HepG2 (cell line): ENCODE data around the gene ZNF524. TPM values are rescaled to one million over a fixed set of nuclear protein-coding genes. Genes with fewer than 3 reads are reported as not detected.

Experiments used
- AGO2 ChIP-seq: fragments of 200-400 bp; formaldehyde crosslinking; optimal IDR thresholded peaks from 2 replicates; pipeline ENCODE3; 2017; ENCODE audit warnings: mild to moderate bottlenecking, low read depth, low read length, moderate library complexity
- ARHGAP35 ChIP-seq: sonication (generic); formaldehyde crosslinking; IDR thresholded peaks from 2 replicates; pipeline ENCODE4 v1.9.0; 2022; ENCODE audit warnings: mild to moderate bottlenecking, inconsistent platforms, moderate library complexity, missing genetic modification reagents, borderline replicate concordance
- DZIP1 ChIP-seq: sonication (generic); formaldehyde crosslinking; IDR thresholded peaks from 2 replicates; pipeline ENCODE4 v1.5.0; 2020; ENCODE audit warnings: mild to moderate bottlenecking, missing genetic modification reagents
- GMEB1 ChIP-seq: sonication (generic); formaldehyde crosslinking; IDR thresholded peaks from 2 replicates; pipeline ENCODE4 v1.5.1; 2020; ENCODE audit warnings: missing genetic modification reagents, mild to moderate bottlenecking, borderline replicate concordance
- HNRNPH1 ChIP-seq: fragments of 200-400 bp; formaldehyde crosslinking; optimal IDR thresholded peaks from 2 replicates; pipeline ENCODE3; 2017; ENCODE audit warnings: mild to moderate bottlenecking, low read depth, low read length
- NR3C1 ChIP-seq: sonication (generic); formaldehyde crosslinking; IDR thresholded peaks from 2 replicates; pipeline ENCODE4 v1.4.0; 2020; ENCODE audit warnings: missing genetic modification reagents
- REPIN1 ChIP-seq: sonication (generic); formaldehyde crosslinking; IDR thresholded peaks from 2 replicates; pipeline ENCODE4 v1.8.0; 2022; ENCODE audit warnings: missing genetic modification reagents, low read depth, mild to moderate bottlenecking, borderline replicate concordance
- SALL1 ChIP-seq: sonication (generic); formaldehyde crosslinking; IDR thresholded peaks from 2 replicates; pipeline ENCODE4 v1.8.0; 2022; ENCODE audit warnings: mild to moderate bottlenecking, missing genetic modification reagents
- SETDB1 ChIP-seq: sonication (generic); formaldehyde crosslinking; IDR thresholded peaks from 2 replicates; pipeline ENCODE4 v1.5.1; 2020; ENCODE audit warnings: missing genetic modification reagents, mild to moderate bottlenecking, borderline replicate concordance
- ZBTB40 ChIP-seq, 2 experiments: fragments of 450-650 bp in 1 of 2; sonication (generic) in 1 of 2; formaldehyde crosslinking in 1 of 2; IDR thresholded peaks; 2 replicates each; pipeline versions ENCODE4 v1.6.1 to v1.8.0; 2016 to 2022; ENCODE audit warnings: antibody characterized with exemption in 1 of 2, mild to moderate bottlenecking in 1 of 2, missing genetic modification reagents in 1 of 2
- ZNF335 ChIP-seq: sonication (generic); formaldehyde crosslinking; IDR thresholded peaks from 2 replicates; pipeline ENCODE4 v1.4.0; 2020; ENCODE audit warnings: missing genetic modification reagents
- ZNF605 ChIP-seq: sonication (generic); formaldehyde crosslinking; IDR thresholded peaks from 2 replicates; pipeline ENCODE4 v1.8.0; 2022; ENCODE audit warnings: mild to moderate bottlenecking, missing genetic modification reagents
- polyA plus RNA-seq, 8 experiments: library from polyadenylated mRNA; depleted of rRNA in 3 of 8; stranded (reverse) in 7 of 8; unstranded in 1 of 8; fragments of >200 nt; fragmentation: Illumina TruSeq in 4 of 8; extraction: Trizol in 4 of 8; gene quantifications; 2 replicates each; pipeline versions ENCODE4 v1.2.1 to v1.2.3, GENCODE V29; 2011 to 2016; ENCODE audit warnings: low read depth in 4 of 8, missing spikeins in 1 of 8, mixed read lengths in 1 of 8; ENCODE audit not compliant: insufficient read depth in 1 of 8
- total RNA-seq, 5 experiments: library from RNA; depleted of rRNA; stranded (reverse); fragments of >200 nt; fragmentation: Illumina TruSeq; extraction: Trizol; gene quantifications; 2 replicates each; pipeline ENCODE4 v1.2.3, GENCODE V29; 2016; ENCODE audit warnings: low read depth in 1 of 5

ZNF524 gene
- total and polyA plus RNA-seq, 2 of the 13 experiments (the other 11 are each of a cell fraction or from before 2014, with no cell fraction given) = 3.2 to 4.6 TPM

GRCh38 chr19:55599842-55600661 is at the start of gene ZNF524 (continued):
- TF ChIP-seq ZBTB40 (IDR thresholded peaks at IDR 0.05) (no peak), ZBTB40 (CRISPR knock-in tag; IDR thresholded peaks at IDR 0.05) (no peak; the same call in 1 of the 2 replicates), ZNF605 (no peak; the same call in 1 of the 2 replicates), GMEB1 (CRISPR knock-in tag) (0 out of 2 replicates have a peak, but pooled peaks have one; percentile 55), SETDB1 (CRISPR knock-in tag) (no peak), DZIP1 (CRISPR knock-in tag) (no peak), ARHGAP35 (CRISPR knock-in tag) (no peak), SALL1 (CRISPR knock-in tag) (peak; percentile 55; the same call in 1 of the 2 replicates), HNRNPH1 (no peak), REPIN1 (no peak; the same call in 1 of the 2 replicates), ZNF335 (CRISPR knock-in tag) (0 out of 2 replicates have a peak, but pooled peaks have one; percentile 10), AGO2 (no peak), NR3C1 (CRISPR knock-in tag) (no peak)
